Measurements from ENCODE around the gene NCAPD2. TPM values are rescaled to one million over a fixed set of nuclear protein-coding genes. Genes with fewer than 3 reads are reported as not detected.

The NCAPD2 gene
- total RNA-seq, 1 donor from 2014 or later, result 113 TPM

- no peak overlapping the region for H3K4me3 ChIP-seq
- no peak overlapping the region for H2AFZ ChIP-seq (replicated peaks)
- peaks cover 27% of the 10 kb centered on the region for H3F3A ChIP-seq (ENCODE audit: low read depth)
- Mint-ChIP-seq H3K4me1 (no peaks in the 10 kb centered on the region), H3K4me3 (no peak overlapping the region), H3K9me3 (no peaks in the 10 kb centered on the region), H3K27ac (no peak overlapping the region), H3K36me3 (peaks cover 37% of the 10 kb centered on the region), H3K27me3 (ENCODE audit: insufficient read depth, low read depth) (no peaks in the 10 kb centered on the region)
- TF ChIP-seq EZH2 (IDR thresholded peaks at IDR 0.05) (no peak), EZH2phosphoT487 (IDR thresholded peaks at IDR 0.05) (no peak), CTCF (IDR thresholded peaks at IDR 0.05) (no peak)
- H3K79me2 ChIP-seq (ENCODE audit: low read depth), result peaks cover 84% of the 10 kb centered on the region
- H3K27me3 ChIP-seq, result no peaks in the 10 kb centered on the region
- no peaks in the 10 kb centered on the region for H3K9me3 ChIP-seq (ENCODE audit: low read depth)
- peaks cover 4% of the 10 kb centered on the region for H4K20me1 ChIP-seq (ENCODE audit: low read depth)
- no peak for DNase-seq (ENCODE audit: low spot score)
- H3K27ac ChIP-seq, result peak overlapping the region; percentile 81
- peaks cover 5% of the 10 kb centered on the region for H3K36me3 ChIP-seq
- peaks cover 20% of the 10 kb centered on the region for H3K4me1 ChIP-seq
- no peak overlapping the region for H3K9ac ChIP-seq
- peak overlapping the region; percentile 39 for H3K4me2 ChIP-seq
These were observed 14.2 kb downstream of the NCAPD2 start for GRCh38 chr12:6508087-6508486.

GRCh38 chr12:6520186-6520585, 26.3 kb downstream of the NCAPD2 start:
- TF ChIP-seq EZH2phosphoT487 (IDR thresholded peaks at IDR 0.05), result no peak
- TF ChIP-seq CTCF (IDR thresholded peaks at IDR 0.05), result no peak
- TF ChIP-seq EZH2 (IDR thresholded peaks at IDR 0.05), result no peak
- DNase-seq (ENCODE audit: low spot score), result no peak
- Mint-ChIP-seq H3K4me1 (no peaks in the 10 kb centered on the region), H3K36me3 (peaks cover 50% of the 10 kb centered on the region), H3K9me3 (no peaks in the 10 kb centered on the region), H3K4me3 (no peak overlapping the region), H3K27me3 (ENCODE audit: insufficient read depth, low read depth) (no peaks in the 10 kb centered on the region), H3K27ac (no peak overlapping the region)
- Histone ChIP-seq H3K4me1 (no peaks in the 10 kb centered on the region), H3K27me3 (no peaks in the 10 kb centered on the region), H3K79me2 (ENCODE audit: low read depth) (no peaks in the 10 kb centered on the region), H2AFZ (replicated peaks) (no peak overlapping the region), H3K27ac (no peak overlapping the region), H3K4me2 (no peak overlapping the region), H3K36me3 (peaks cover 37% of the 10 kb centered on the region), H4K20me1 (ENCODE audit: low read depth) (no peaks in the 10 kb centered on the region), H3K9ac (no peak overlapping the region), H3K4me3 (no peak overlapping the region), H3K9me3 (ENCODE audit: low read depth) (no peaks in the 10 kb centered on the region), H3F3A (ENCODE audit: low read depth) (peaks cover 9% of the 10 kb centered on the region)

- H3K79me2 ChIP-seq (ENCODE audit: low read depth), result no peaks in the 10 kb centered on the region
- no peak overlapping the region for H3K9ac ChIP-seq
- Mint-ChIP-seq H3K4me1 (no peaks in the 10 kb centered on the region), H3K9me3 (no peaks in the 10 kb centered on the region), H3K27me3 (ENCODE audit: insufficient read depth, low read depth) (no peaks in the 10 kb centered on the region), H3K36me3 (peaks cover 54% of the 10 kb centered on the region), H3K4me3 (no peak overlapping the region), H3K27ac (no peak overlapping the region)
- H3F3A ChIP-seq (ENCODE audit: low read depth), result peaks cover 3% of the 10 kb centered on the region
- no peaks in the 10 kb centered on the region for H3K4me1 ChIP-seq
- no peaks in the 10 kb centered on the region for H4K20me1 ChIP-seq (ENCODE audit: low read depth)
- H3K27ac ChIP-seq, result no peak overlapping the region
- TF ChIP-seq EZH2 (IDR thresholded peaks at IDR 0.05) (no peak), EZH2phosphoT487 (IDR thresholded peaks at IDR 0.05) (no peak), CTCF (IDR thresholded peaks at IDR 0.05) (no peak)
- H3K4me3 ChIP-seq, result no peak overlapping the region
- H3K9me3 ChIP-seq (ENCODE audit: low read depth), result no peaks in the 10 kb centered on the region
- no peak overlapping the region for H3K4me2 ChIP-seq
- H2AFZ ChIP-seq (replicated peaks), result no peak overlapping the region
- H3K36me3 ChIP-seq, result peaks cover 29% of the 10 kb centered on the region
- no peak for DNase-seq (ENCODE audit: low spot score)
- H3K27me3 ChIP-seq, result no peaks in the 10 kb centered on the region
These were observed 28.3 kb downstream of the NCAPD2 start for GRCh38 chr12:6522193-6522592.

All from neural progenitor cell (in vitro differentiated cells).